Memory B cell (primary cell): ENCODE data around the gene DLL4.

Experiments used
- ATAC-seq: fragments of 150-1000 bp; cut with Tn5 transposase; 2 replicates; pipeline ENCODE4 v1.10.0; 2021; ENCODE audit warnings: low read depth, mild to moderate bottlenecking, moderate library complexity
- DNase-seq, 2 donors: peaks; one replicate each; pipeline ENCODE4 v3.0.0; 2022; ENCODE audit warnings: low spot score in 2 of 2
- H3K27ac Mint-ChIP-seq: one replicate; pipeline ENCODE4 v1.8.0; 2022; ENCODE audit warnings: mild to moderate bottlenecking, moderate library complexity, mixed read lengths
- H3K27me3 Mint-ChIP-seq: one replicate; pipeline ENCODE4 v1.8.0; 2022; ENCODE audit warnings: mixed read lengths
- H3K36me3 Mint-ChIP-seq: one replicate; pipeline ENCODE4 v1.8.0; 2022; ENCODE audit warnings: mild to moderate bottlenecking, mixed read lengths
- H3K4me1 Mint-ChIP-seq: one replicate; pipeline ENCODE4 v1.8.0; 2022; ENCODE audit warnings: mixed read lengths
- H3K4me3 Mint-ChIP-seq: one replicate; pipeline ENCODE4 v1.8.0; 2022; ENCODE audit warnings: mild to moderate bottlenecking, moderate library complexity, mixed read lengths
- H3K9me3 Mint-ChIP-seq: one replicate; pipeline ENCODE4 v1.8.0; 2022; ENCODE audit warnings: mixed read lengths

DLL4 gene

GRCh38 chr15:40984964-40985363, 55.8 kb downstream of the DLL4 start:
- Mint-ChIP-seq H3K36me3 (peaks cover 52% of the 10 kb centered on the region), H3K27ac (no peak overlapping the region), H3K4me3 (no peak overlapping the region), H3K27me3 (no peaks in the 10 kb centered on the region), H3K9me3 (no peaks in the 10 kb centered on the region), H3K4me1 (no peaks in the 10 kb centered on the region)
- no peak for DNase-seq
- ATAC-seq: no peak

- peaks cover 54% of the 10 kb centered on the region for H3K36me3 Mint-ChIP-seq
Measured at GRCh38 chr15:40985541-40986330, 56.6 kb downstream of the DLL4 start.

GRCh38 chr15:40986820-40987219, 57.7 kb downstream of the DLL4 start:
- H3K36me3 Mint-ChIP-seq: peaks cover 52% of the 10 kb centered on the region
- ATAC-seq (no peak), DNase-seq (no peak)
- H3K27ac Mint-ChIP-seq: no peak overlapping the region
- H3K27me3 Mint-ChIP-seq: no peaks in the 10 kb centered on the region
- no peak overlapping the region for H3K4me3 Mint-ChIP-seq
- H3K4me1 Mint-ChIP-seq: no peaks in the 10 kb centered on the region
- no peaks in the 10 kb centered on the region for H3K9me3 Mint-ChIP-seq

More at GRCh38 chr15:40985541-40986330, 56.6 kb downstream of the DLL4 start:
- H3K4me3 Mint-ChIP-seq: no peak overlapping the region
- DNase-seq: no peak
- no peaks in the 10 kb centered on the region for H3K9me3 Mint-ChIP-seq
- no peaks in the 10 kb centered on the region for H3K27me3 Mint-ChIP-seq
- no peaks in the 10 kb centered on the region for H3K4me1 Mint-ChIP-seq
- no peak for ATAC-seq
- no peak overlapping the region for H3K27ac Mint-ChIP-seq

GRCh38 chr15:40988156-40988555, 59.0 kb downstream of the DLL4 start:
- DNase-seq (no peak), ATAC-seq (no peak)
- H3K27me3 Mint-ChIP-seq: no peaks in the 10 kb centered on the region
- peaks cover 48% of the 10 kb centered on the region for H3K36me3 Mint-ChIP-seq
- no peaks in the 10 kb centered on the region for H3K9me3 Mint-ChIP-seq
- H3K4me1 Mint-ChIP-seq: no peaks in the 10 kb centered on the region
- H3K27ac Mint-ChIP-seq: no peak overlapping the region
- no peak overlapping the region for H3K4me3 Mint-ChIP-seq
